ENCODE data around the gene UBIAD1.

DNA sequence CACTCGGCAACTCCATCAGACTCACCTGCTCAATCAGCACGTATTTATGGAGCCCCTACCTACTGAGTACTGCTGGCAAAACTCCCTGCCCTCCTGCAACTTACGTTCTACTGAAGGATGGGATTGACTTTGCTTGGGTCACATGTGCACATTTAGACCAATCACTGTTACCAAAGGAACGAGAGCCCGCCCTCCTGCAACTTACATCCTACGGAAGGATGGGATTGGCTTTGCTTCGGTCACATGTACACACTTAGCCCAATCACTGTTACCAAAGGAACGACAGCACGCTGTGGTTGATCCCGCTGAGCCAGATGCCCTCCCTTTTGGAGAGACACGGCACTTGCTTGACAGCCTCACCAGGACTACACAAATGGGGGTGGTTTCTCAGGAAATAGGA is 46.0 kb downstream of the UBIAD1 start:
- TF ChIP-seq, protein P1, sequence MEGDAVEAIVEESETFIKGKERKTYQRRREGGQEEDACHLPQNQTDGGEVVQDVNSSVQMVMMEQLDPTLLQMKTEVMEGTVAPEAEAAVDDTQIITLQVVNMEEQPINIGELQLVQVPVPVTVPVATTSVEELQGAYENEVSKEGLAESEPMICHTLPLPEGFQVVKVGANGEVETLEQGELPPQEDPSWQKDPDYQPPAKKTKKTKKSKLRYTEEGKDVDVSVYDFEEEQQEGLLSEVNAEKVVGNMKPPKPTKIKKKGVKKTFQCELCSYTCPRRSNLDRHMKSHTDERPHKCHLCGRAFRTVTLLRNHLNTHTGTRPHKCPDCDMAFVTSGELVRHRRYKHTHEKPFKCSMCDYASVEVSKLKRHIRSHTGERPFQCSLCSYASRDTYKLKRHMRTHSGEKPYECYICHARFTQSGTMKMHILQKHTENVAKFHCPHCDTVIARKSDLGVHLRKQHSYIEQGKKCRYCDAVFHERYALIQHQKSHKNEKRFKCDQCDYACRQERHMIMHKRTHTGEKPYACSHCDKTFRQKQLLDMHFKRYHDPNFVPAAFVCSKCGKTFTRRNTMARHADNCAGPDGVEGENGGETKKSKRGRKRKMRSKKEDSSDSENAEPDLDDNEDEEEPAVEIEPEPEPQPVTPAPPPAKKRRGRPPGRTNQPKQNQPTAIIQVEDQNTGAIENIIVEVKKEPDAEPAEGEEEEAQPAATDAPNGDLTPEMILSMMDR (IDR thresholded peaks at IDR 0.05; ENCODE audit: poor library complexity, severe bottlenecking), result no peak
- TF ChIP-seq EZH2 (IDR thresholded peaks at IDR 0.05; ENCODE audit: borderline replicate concordance, insufficient read depth, low read length, poor library complexity, severe bottlenecking) (no peak), POLR2AphosphoS5 (IDR thresholded peaks at IDR 0.05) (no peak)
- TF ChIP-seq, protein P2, sequence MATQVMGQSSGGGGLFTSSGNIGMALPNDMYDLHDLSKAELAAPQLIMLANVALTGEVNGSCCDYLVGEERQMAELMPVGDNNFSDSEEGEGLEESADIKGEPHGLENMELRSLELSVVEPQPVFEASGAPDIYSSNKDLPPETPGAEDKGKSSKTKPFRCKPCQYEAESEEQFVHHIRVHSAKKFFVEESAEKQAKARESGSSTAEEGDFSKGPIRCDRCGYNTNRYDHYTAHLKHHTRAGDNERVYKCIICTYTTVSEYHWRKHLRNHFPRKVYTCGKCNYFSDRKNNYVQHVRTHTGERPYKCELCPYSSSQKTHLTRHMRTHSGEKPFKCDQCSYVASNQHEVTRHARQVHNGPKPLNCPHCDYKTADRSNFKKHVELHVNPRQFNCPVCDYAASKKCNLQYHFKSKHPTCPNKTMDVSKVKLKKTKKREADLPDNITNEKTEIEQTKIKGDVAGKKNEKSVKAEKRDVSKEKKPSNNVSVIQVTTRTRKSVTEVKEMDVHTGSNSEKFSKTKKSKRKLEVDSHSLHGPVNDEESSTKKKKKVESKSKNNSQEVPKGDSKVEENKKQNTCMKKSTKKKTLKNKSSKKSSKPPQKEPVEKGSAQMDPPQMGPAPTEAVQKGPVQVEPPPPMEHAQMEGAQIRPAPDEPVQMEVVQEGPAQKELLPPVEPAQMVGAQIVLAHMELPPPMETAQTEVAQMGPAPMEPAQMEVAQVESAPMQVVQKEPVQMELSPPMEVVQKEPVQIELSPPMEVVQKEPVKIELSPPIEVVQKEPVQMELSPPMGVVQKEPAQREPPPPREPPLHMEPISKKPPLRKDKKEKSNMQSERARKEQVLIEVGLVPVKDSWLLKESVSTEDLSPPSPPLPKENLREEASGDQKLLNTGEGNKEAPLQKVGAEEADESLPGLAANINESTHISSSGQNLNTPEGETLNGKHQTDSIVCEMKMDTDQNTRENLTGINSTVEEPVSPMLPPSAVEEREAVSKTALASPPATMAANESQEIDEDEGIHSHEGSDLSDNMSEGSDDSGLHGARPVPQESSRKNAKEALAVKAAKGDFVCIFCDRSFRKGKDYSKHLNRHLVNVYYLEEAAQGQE (IDR thresholded peaks at IDR 0.05; ENCODE audit: borderline replicate concordance), result no peak

All from neural cell (in vitro differentiated cells).